K562 (cell line): ENCODE measurements around the gene ODF2. TPM values are rescaled to one million over a fixed set of nuclear protein-coding genes. Genes with fewer than 3 reads are reported as not detected.

ENCODE experiments used
- CBX1 ChIP-seq: sonication (generic); IDR thresholded peaks from 2 replicates; pipeline ENCODE4 v1.6.1; 2016; ENCODE audit warnings: antibody characterized with exemption, low read depth, mild to moderate bottlenecking
- CREM ChIP-seq: IDR thresholded peaks from 2 replicates; pipeline ENCODE4 v1.6.1; 2014; ENCODE audit warnings: antibody characterized with exemption, low read depth
- CXXC5 ChIP-seq: fragments of 250-450 bp; sonication (Bioruptor Pico); IDR thresholded peaks from 2 replicates; pipeline ENCODE4 v1.8.0; 2022; ENCODE audit warnings: inconsistent platforms, mild to moderate bottlenecking, moderate library complexity
- HIVEP1 ChIP-seq: fragments of 250-450 bp; sonication (Bioruptor Pico); IDR thresholded peaks from 2 replicates; pipeline ENCODE4 v1.4.0; 2020; ENCODE audit warnings: mild to moderate bottlenecking
- KLF1 ChIP-seq: fragments of 450-650 bp; IDR thresholded peaks from 2 replicates; pipeline ENCODE4 v1.6.1; 2016; ENCODE audit warnings: missing genetic modification characterization, missing compliant biosample characterization
- KLF13 ChIP-seq: fragments of 450-650 bp; IDR thresholded peaks from 2 replicates; pipeline ENCODE4 v1.6.1; 2016; ENCODE audit warnings: missing genetic modification characterization, low read depth, mild to moderate bottlenecking, missing compliant biosample characterization, moderate library complexity, borderline replicate concordance
- NBN ChIP-seq: fragments of 450-650 bp; IDR thresholded peaks from 2 replicates; pipeline ENCODE4 v1.6.1; 2016; ENCODE audit warnings: low read depth, mild to moderate bottlenecking
- NFXL1 ChIP-seq: fragments of 450-650 bp; formaldehyde crosslinking; IDR thresholded peaks from 2 replicates; pipeline ENCODE4 v1.4.0; 2021; ENCODE audit warnings: mild to moderate bottlenecking
- NR2C1 ChIP-seq, 2 experiments: fragments of 450-650 bp; IDR thresholded peaks; 2 replicates each; pipeline ENCODE4 v1.6.1; 2017; ENCODE audit warnings: mild to moderate bottlenecking in 2 of 2, antibody characterized with exemption in 1 of 2, inconsistent platforms in 1 of 2, missing compliant biosample characterization in 1 of 2, missing genetic modification characterization in 1 of 2
- SAFB ChIP-seq: fragments of 200-400 bp; formaldehyde crosslinking; IDR thresholded peaks from 2 replicates; pipeline ENCODE4 v1.6.1; 2017; ENCODE audit warnings: low read depth, low read length, borderline replicate concordance
- SIN3A ChIP-seq, 2 experiments: fragments of 150-350 bp in 1 of 2; IDR thresholded peaks; 2 replicates each; pipeline ENCODE4 v1.6.1; 2011 to 2016; ENCODE audit warnings: borderline replicate concordance in 2 of 2, low read depth in 2 of 2, low read length in 2 of 2, mild to moderate bottlenecking in 2 of 2, moderate library complexity in 2 of 2; ENCODE audit not compliant: control insufficient read depth in 1 of 2
- SIN3B ChIP-seq: fragments of 450-650 bp; IDR thresholded peaks from 2 replicates; pipeline ENCODE4 v1.6.1; 2017; ENCODE audit warnings: low read depth, mild to moderate bottlenecking, moderate library complexity
- SRSF9 ChIP-seq: fragments of 200-400 bp; formaldehyde crosslinking; IDR thresholded peaks from 2 replicates; pipeline ENCODE4 v1.6.1; 2017; ENCODE audit warnings: low read depth, low read length, borderline replicate concordance
- TBL1XR1 ChIP-seq, 2 experiments: IDR thresholded peaks; 2 replicates each; pipeline ENCODE4 v1.6.1; 2012; ENCODE audit warnings: improper control_type of control experiment in 2 of 2, low read length in 2 of 2, mild to moderate bottlenecking in 1 of 2
- ZNF146 ChIP-seq: IDR thresholded peaks from one replicate; pipeline ENCODE4 v1.6.1; 2018; ENCODE audit warnings: missing compliant biosample characterization; ENCODE audit not compliant: unreplicated experiment
- polyA plus RNA-seq, 8 experiments: library from polyadenylated mRNA; depleted of rRNA in 4 of 8; stranded (reverse) in 5 of 8; unstranded in 3 of 8; fragments of >200 nt; fragmentation: Nextera tagmentation in 2 of 8; fragmentation: Illumina TruSeq in 1 of 8; extraction: Ambion mirVana in 2 of 8; extraction: Trizol in 1 of 8; gene quantifications; 2 replicates each; pipeline versions ENCODE4 v1.2.1 to v1.2.3, GENCODE V29; 2011 to 2014; ENCODE audit warnings: inconsistent platforms in 1 of 8, missing spikeins in 1 of 8
- total RNA-seq, 7 experiments: library from RNA; depleted of rRNA in 6 of 7; stranded (reverse); fragments of >200 nt in 6 of 7; fragmentation: Illumina TruSeq in 2 of 7; extraction: Trizol in 2 of 7; gene quantifications; 2 replicates each; pipeline versions ENCODE4 v1.2.1 to v1.2.3, GENCODE V29; 2011 to 2021; ENCODE audit warnings: low replicate concordance in 1 of 7
- TF ChIP-seq, protein P1 (sequence below): conservative IDR thresholded peaks from 2 replicates; pipeline ENCODE4 v1.6.1; 2011; ENCODE audit warnings: low read depth, mild to moderate bottlenecking, low read length; ENCODE audit not compliant: control insufficient read depth
- TF ChIP-seq, protein P2 (sequence below): sonication (generic); formaldehyde crosslinking; IDR thresholded peaks from 2 replicates; pipeline ENCODE4 v1.8.1; 2023; ENCODE audit warnings: missing genetic modification reagents, mild to moderate bottlenecking, borderline replicate concordance
- TF ChIP-seq, protein P3 (sequence below): sonication (generic); formaldehyde crosslinking; IDR thresholded peaks from 2 replicates; pipeline ENCODE4 v1.8.0; 2022; ENCODE audit warnings: mild to moderate bottlenecking, missing genetic modification reagents

The ODF2 gene
- total and polyA plus RNA-seq, 9 of the 15 experiments (the other 6 are each of a cell fraction or from before 2014, with no cell fraction given) = 16.5 to 83.2 (median 69.7) TPM

DNA sequence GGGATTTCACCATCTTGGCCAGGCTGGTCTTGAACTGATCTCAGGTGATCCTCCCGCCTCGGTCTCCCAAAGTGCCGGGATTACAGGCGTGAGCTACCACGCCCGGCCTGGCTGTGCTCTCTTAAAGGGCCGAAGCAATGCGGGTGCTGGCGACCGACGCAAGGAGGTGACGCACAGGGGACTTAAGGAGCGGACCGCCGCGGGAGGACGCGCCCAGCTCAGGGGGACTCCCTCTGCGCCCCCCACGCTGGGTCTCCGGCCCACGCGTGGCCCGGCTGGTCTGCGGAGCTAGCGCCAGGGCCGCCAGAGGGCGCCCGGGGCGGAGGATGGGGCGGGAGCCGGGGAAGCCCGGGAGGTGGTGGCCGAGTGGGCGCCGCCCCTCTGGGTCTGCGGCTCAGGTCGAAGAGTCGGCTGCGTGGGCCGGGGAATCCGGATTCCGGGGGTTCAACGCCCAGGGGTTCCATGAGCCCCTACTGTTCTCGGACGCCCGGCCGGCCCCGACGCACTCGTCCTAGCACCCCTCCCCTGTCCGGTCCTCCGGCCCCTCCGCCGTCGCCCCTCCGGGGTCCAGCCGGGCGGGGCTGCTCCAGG lies 35.7 kb upstream of the ODF2 start (continued):
- TF ChIP-seq SIN3A (IDR thresholded peaks at IDR 0.05; ENCODE audit: borderline replicate concordance in 2 of 2, control insufficient read depth in 1 of 2, low read depth in 2 of 2, low read length in 2 of 2) = peak; percentile 19 to 93; a peak in 2 of 4 replicates
- TF ChIP-seq SRSF9 = no peak
- 0 out of 4 replicates have a peak, but pooled peaks of 1 of the 2 experiments have one; percentile 19 for TF ChIP-seq TBL1XR1 (IDR thresholded peaks at IDR 0.05; ENCODE audit: low read length in 2 of 2)
- peak; percentile 66; the same call in 1 of the 2 replicates for TF ChIP-seq CBX1
- TF ChIP-seq SAFB = peak; percentile 99
- TF ChIP-seq NFXL1 = no peak
- peak; percentile 76 for TF ChIP-seq CXXC5 (CRISPR knock-in tag)
- TF ChIP-seq, protein P1, sequence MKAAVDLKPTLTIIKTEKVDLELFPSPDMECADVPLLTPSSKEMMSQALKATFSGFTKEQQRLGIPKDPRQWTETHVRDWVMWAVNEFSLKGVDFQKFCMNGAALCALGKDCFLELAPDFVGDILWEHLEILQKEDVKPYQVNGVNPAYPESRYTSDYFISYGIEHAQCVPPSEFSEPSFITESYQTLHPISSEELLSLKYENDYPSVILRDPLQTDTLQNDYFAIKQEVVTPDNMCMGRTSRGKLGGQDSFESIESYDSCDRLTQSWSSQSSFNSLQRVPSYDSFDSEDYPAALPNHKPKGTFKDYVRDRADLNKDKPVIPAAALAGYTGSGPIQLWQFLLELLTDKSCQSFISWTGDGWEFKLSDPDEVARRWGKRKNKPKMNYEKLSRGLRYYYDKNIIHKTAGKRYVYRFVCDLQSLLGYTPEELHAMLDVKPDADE = peak; percentile 72
- TF ChIP-seq, protein P2, sequence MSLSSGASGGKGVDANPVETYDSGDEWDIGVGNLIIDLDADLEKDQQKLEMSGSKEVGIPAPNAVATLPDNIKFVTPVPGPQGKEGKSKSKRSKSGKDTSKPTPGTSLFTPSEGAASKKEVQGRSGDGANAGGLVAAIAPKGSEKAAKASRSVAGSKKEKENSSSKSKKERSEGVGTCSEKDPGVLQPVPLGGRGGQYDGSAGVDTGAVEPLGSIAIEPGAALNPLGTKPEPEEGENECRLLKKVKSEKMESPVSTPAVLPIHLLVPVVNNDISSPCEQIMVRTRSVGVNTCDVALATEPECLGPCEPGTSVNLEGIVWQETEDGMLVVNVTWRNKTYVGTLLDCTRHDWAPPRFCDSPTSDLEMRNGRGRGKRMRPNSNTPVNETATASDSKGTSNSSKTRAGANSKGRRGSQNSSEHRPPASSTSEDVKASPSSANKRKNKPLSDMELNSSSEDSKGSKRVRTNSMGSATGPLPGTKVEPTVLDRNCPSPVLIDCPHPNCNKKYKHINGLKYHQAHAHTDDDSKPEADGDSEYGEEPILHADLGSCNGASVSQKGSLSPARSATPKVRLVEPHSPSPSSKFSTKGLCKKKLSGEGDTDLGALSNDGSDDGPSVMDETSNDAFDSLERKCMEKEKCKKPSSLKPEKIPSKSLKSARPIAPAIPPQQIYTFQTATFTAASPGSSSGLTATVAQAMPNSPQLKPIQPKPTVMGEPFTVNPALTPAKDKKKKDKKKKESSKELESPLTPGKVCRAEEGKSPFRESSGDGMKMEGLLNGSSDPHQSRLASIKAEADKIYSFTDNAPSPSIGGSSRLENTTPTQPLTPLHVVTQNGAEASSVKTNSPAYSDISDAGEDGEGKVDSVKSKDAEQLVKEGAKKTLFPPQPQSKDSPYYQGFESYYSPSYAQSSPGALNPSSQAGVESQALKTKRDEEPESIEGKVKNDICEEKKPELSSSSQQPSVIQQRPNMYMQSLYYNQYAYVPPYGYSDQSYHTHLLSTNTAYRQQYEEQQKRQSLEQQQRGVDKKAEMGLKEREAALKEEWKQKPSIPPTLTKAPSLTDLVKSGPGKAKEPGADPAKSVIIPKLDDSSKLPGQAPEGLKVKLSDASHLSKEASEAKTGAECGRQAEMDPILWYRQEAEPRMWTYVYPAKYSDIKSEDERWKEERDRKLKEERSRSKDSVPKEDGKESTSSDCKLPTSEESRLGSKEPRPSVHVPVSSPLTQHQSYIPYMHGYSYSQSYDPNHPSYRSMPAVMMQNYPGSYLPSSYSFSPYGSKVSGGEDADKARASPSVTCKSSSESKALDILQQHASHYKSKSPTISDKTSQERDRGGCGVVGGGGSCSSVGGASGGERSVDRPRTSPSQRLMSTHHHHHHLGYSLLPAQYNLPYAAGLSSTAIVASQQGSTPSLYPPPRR (CRISPR knock-in tag) = peak; percentile 77; the same call in 1 of the 2 replicates
- 0 out of 2 replicates have a peak, but pooled peaks have one; percentile 56 for TF ChIP-seq NBN
- no peak for TF ChIP-seq ZNF146
- TF ChIP-seq KLF13 (tag) = peak; percentile 84; the same call in 1 of the 2 replicates
- peak; percentile 87 for TF ChIP-seq CREM
- TF ChIP-seq NR2C1 (IDR thresholded peaks at IDR 0.05) = no peak
- no peak for TF ChIP-seq NR2C1 (tag; IDR thresholded peaks at IDR 0.05)
- peak; percentile 90 for TF ChIP-seq HIVEP1 (CRISPR knock-in tag)
- peak; percentile 44; the same call in 1 of the 2 replicates for TF ChIP-seq SIN3B
- TF ChIP-seq, protein P3, sequence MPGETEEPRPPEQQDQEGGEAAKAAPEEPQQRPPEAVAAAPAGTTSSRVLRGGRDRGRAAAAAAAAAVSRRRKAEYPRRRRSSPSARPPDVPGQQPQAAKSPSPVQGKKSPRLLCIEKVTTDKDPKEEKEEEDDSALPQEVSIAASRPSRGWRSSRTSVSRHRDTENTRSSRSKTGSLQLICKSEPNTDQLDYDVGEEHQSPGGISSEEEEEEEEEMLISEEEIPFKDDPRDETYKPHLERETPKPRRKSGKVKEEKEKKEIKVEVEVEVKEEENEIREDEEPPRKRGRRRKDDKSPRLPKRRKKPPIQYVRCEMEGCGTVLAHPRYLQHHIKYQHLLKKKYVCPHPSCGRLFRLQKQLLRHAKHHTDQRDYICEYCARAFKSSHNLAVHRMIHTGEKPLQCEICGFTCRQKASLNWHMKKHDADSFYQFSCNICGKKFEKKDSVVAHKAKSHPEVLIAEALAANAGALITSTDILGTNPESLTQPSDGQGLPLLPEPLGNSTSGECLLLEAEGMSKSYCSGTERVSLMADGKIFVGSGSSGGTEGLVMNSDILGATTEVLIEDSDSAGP (CRISPR knock-in tag) = peak; percentile 91
- peak; percentile 63; the same call in 1 of the 2 replicates for TF ChIP-seq KLF1
